GM18520 (cell line): Measurements from ENCODE around the gene CAPN10.
A peak's percentile ranks its signal among the peaks of the same experiment; 100 is the strongest.
"Not testable (repeated sequence)": the region's sequence is repeated elsewhere in the genome, so short reads cannot be mapped to it uniquely, and the experiment has no call there.

Source experiments
- ATAC-seq: cut with Tn5 transposase; IDR thresholded peaks from one replicate; pipeline ENCODE4 v1.9.1; 2021; ENCODE audit not compliant: unreplicated experiment

The CAPN10 gene

DNA sequence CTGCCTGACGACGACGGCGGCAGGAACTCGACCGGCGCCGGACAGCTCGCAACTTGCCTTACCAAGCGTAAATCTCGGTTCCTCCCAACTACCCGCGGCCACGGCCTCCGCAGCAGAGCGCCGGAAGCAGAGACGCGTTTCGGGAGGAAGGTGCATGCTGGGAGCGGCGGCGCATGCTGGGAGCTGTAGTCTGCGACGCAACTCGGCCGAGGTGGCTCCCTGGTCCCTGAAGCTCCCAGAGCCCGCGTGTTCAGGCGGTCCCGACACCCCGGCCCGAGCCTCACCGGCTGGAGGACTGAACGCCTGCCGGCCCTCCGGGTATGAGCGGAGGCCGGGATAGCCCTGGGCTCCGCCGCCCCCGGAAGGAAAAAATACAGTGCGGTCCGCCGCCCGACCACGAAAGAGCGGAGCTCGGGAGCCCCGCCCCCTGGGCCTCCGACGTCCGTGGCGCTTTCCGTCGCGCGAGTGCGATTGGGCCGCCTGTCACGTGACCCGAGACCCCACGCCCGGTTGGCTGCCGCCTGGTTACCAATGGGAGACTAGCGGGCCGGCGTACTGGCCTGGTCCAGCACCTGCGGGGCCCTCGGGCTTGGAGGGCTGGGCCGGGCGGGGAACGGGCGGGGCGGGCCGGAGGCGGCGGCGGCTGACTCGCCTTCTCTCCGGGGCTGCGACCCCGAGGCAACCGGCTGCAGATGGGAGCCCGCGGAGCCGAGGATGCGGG lies at the start of gene CAPN10:
Gene CAPN10 (plus strand): TSS at position 537 of the 721 bp plus-strand sequence. CDS start 178 bp downstream, at position 715.
- ATAC-seq: peak; percentile 52

DNA sequence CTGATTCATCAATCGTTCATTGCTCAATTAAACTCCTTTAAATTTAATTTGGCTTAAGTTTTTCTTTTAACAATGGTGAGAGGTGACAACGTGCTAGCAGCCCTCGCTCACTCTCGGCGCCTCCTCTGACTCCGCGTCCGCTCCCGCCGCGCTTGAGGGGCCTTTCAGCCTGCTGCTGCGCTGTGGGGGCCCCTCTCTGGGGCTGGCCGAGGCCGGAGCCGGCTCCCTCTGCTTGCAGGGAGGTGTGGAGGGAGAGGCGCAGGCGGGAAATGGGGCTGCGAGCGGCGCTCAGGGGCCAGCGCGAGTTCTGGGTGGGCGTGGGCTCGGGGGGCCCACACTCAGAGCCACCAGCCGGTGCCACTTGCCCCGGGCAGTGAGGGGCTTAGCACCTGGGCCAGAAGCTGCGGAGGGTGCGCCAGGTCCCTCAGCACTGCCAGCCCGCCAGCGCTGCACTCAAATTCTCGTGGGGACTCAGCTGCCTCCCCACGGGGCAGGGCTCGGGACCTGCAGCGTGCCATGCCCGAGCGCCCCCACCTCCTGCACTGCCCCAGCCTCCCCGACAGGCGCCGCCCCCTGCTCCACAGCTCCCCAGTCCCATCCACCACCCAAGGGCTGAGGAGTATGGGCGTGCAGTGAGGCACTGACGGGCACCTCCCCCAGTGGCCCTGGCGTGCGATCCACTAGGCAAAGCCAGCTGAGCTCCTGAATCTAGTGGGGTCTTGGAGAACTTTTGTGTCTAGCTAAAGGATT lies 48.3 kb upstream of the CAPN10 start:
- ATAC-seq: no peak

GRCh38 chr2:240539101-240539500 lies 47.4 kb upstream of the CAPN10 start:
- ATAC-seq: not testable (repeated sequence)

- ATAC-seq: no peak
Measured at GRCh38 chr2:240539906-240540305, 46.6 kb upstream of the CAPN10 start.

DNA sequence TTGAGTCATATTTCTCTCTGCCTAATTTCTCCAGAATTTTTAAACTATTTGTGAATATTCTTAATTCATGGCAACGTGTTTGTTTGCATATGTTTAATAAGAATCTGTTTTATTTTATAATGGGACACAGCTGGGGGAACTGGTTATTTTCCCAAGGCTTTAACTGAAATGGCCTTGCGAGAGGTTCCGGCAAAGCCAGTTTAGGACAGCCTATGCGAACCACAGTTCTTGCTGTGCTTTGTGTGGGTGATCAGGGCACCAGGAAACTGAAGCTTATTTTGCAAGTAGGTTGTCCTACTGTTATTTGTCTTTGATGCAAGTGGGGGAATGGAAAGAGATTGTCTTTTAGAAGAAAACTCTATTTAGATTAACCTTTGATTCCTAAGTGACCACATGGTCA lies 35.2 kb upstream of the CAPN10 start:
- no peak for ATAC-seq

GRCh38 chr2:240551811-240552210 lies 34.7 kb upstream of the CAPN10 start:
- no peak for ATAC-seq

- no peak for ATAC-seq
Measured at GRCh38 chr2:240553956-240554480, 32.5 kb upstream of the CAPN10 start.

- ATAC-seq: no peak
Measured at GRCh38 chr2:240554767-240555493, 31.6 kb upstream of the CAPN10 start.

- ATAC-seq: no peak
Measured at GRCh38 chr2:240555541-240556250, 30.8 kb upstream of the CAPN10 start.

DNA sequence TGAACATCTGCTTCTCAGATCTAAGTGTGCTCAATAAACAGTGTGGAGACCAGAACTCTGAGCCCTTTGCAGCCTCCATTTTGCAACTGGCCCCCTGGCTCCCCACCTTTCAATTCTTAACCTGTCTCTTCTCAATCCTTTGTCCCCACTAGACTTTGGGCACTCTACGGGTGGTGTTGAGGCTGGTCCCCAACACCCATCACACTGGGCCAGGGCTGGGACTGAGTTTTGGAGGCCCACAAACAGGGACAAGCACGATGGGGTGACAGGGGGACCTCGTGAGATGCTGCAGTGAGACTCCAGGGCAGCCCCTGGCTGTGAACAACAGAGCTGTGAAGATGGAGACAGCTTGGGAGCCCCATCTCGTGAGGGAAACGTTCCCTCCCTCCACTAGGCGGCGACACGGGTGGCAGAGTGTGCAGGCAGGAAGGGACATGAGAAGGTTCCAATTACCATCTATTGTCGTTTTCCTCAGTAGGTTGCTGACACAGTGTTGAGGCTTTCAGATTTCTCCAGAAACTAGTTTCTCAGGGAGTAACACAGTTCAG lies 29.9 kb upstream of the CAPN10 start:
- ATAC-seq: no peak

DNA sequence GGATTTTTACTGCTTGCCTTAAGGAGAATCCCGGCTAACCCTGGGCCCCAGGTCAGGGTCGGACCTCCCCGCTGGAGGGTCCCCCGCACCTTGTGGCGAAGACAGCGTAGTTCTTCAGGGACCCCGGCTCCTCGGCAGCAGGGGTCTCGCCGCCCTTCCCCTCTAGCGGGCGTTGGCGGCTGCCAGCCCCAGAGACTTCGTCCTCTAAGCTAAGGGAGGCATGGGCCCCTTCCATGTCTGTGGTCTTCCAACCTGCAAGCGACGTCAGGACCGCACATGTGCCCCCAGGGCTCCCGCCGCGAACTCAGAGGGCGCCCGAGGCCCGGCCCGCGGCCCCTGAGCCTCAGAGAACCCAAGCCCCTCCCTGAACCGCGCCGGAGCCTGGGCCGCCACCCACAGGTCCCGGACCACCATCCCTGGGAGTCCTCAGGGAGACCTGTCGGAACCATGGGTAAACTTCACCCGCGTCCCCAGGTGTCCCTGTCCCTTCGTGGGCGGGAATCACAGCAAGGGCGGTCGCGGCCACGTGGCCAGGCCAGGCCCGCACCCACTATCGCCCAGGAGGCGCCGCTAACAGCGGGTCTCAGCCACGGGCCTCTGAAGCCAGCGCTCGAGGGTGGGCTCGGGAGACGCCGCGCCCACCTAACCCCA lies 29.3 kb upstream of the CAPN10 start:
- no peak for ATAC-seq

DNA sequence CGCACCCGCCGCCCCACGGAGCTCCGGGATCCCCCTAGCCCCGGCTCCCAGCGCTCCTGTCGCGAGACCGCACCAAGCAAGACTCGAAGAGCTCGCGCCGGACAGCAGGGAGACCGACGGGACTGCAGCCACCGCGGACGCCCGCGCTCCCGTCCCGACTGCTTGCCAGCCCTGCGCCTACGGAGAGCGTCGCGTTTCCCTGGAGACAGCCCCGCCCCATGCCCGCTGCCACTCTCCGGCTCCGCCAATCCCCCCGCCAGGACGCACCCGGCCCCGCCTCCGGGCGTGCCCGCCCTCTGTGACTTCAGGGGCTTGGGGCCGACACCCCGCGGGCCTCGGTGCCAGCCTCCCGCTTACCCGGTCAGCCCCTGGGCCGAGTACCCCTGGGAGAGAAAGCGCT lies 28.7 kb upstream of the CAPN10 start, which contains the start of gene ANKMY1:
Gene ANKMY1 (minus strand): TSS at position 181 of the 400 bp plus-strand sequence. CDS start 653 bp downstream, outside the sequence.
- no peak for ATAC-seq

DNA sequence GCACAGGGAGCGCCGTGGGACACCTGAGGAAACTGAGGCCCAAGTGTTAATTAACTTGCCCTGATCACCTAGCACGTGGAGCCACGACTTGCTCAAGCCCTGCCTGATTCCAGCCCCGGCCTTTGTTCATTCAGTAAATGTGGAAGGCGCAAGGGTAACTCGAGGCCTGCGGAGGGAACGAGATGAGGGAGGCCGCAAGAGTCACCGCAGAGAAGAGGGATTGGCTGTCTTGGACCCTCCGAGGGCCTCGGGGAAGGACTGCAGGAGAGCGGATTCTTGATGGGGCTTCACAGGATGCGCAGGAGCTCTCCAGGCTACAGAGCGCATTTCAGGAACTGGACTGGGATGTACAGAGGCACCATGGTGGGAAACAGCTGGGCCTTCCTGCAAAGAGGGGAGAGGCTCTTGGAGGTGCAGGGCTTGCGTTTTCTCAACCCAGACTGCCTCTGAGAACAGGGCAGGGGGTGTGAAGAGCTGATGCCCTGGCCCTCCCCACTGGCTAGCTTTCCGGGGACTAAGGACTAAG lies 28.2 kb upstream of the CAPN10 start:
- ATAC-seq: no peak

GRCh38 chr2:240559286-240559685 lies 27.2 kb upstream of the CAPN10 start:
- no peak for ATAC-seq

GRCh38 chr2:240560084-240560479 lies 26.5 kb upstream of the CAPN10 start, which contains the start of gene DUSP28:
TSS of gene DUSP28 (plus strand) at chr2:240560357. CDS start at chr2:240560685, 328 bp downstream.
- ATAC-seq: peak; percentile 43

DNA sequence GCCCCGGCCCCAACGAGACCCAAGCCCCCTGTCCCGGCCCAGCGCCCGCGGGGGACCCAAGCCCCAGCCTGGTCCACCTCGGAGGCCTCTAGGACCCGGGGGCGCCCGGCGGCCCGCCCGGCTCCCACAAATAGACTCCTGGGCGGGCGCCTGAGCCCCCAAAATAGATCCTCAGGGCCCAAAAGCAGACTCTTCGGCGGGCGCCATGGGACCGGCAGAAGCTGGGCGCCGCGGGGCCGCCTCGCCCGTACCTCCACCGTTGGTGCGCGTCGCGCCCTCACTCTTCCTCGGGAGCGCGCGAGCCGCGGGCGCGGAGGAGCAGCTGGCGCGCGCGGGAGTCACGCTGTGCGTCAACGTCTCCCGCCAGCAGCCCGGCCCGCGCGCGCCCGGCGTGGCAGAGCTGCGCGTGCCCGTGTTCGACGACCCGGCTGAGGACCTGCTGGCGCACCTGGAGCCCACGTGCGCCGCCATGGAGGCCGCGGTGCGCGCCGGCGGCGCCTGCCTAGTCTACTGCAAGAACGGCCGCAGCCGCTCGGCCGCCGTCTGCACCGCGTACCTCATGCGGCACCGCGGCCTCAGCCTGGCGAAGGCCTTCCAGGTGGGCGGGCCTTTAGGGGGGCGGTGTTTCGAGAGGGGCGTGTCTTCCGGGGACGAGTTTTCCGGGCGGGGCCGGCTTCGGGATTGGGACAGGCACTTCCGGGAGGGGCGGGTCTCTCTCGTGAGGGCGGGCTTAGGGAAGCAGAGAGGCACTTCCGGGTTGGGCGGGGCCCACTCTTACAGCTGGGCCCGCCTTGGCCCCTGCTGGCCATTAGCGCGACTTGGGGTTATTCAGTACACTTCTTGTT lies 25.8 kb upstream of the CAPN10 start:
- peak; percentile 35 for ATAC-seq

DNA sequence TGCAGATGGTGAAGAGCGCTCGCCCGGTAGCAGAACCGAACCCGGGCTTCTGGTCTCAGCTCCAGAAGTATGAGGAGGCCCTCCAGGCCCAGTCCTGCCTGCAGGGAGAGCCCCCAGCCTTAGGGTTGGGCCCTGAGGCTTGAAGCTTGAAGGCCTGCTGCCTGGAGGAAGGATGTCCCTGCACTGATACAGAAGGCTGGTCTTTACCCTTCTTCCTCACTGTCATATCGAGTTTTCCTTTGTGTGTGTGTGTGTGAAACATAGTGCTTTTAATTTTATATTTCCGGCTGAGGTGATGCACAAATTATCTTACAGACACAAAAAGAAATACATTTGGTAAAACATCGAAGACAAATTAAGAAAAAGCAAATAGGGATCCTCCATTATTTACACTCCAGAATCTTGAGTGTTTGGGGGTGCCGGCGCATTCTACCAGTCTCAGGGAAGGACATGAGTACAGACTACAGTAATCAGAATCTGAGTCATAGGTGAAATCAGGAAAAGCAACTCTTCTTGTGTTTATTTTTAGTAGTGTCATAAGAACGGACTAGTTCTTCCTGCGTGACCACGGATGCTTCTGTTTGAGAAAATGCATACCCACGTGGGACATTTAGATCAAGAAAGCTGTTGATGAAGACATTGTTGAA lies 25.1 kb upstream of the CAPN10 start:
- ATAC-seq: peak; percentile 1

- ATAC-seq: not testable (repeated sequence)
Measured at GRCh38 chr2:240563231-240563630, 23.3 kb upstream of the CAPN10 start.
